Calu3 (cell line): ENCODE measurements around the gene CLIC5. TPM values are rescaled to one million over a fixed set of nuclear protein-coding genes. Genes with fewer than 3 reads are reported as not detected.

Source experiments
- BruUV-seq: library from RNA; stranded (reverse); fragments of 400-500 nt; replicated peaks from 2 replicates; lab custom pipeline; 2021; lab: Mats Ljungman, UMichigan
- CTCF ChIA-PET: fragments of 300-600 bp; sonication (Branson Sonifier 250); formaldehyde crosslinking; loops from one replicate; lab custom pipeline; 2022; ENCODE audit warnings: antibody characterized with exemption; lab: Charles Lee
- DNase-seq: peaks from one replicate; pipeline ENCODE4 v3.0.0; 2022
- H3K27ac Mint-ChIP-seq: one replicate; pipeline ENCODE4 v1.8.0; 2022; ENCODE audit warnings: mixed read lengths; ENCODE audit not compliant: unreplicated experiment
- H3K27me3 Mint-ChIP-seq: one replicate; pipeline ENCODE4 v1.8.0; 2022; ENCODE audit warnings: mixed read lengths; ENCODE audit not compliant: unreplicated experiment
- H3K36me3 Mint-ChIP-seq: one replicate; pipeline ENCODE4 v1.8.0; 2022; ENCODE audit warnings: mild to moderate bottlenecking, moderate library complexity, mixed read lengths; ENCODE audit not compliant: insufficient read depth, unreplicated experiment
- H3K4me1 Mint-ChIP-seq: one replicate; pipeline ENCODE4 v1.8.0; 2022; ENCODE audit warnings: mild to moderate bottlenecking, low read depth, mixed read lengths; ENCODE audit not compliant: unreplicated experiment
- H3K4me3 Mint-ChIP-seq: one replicate; pipeline ENCODE4 v1.8.0; 2022; ENCODE audit warnings: mild to moderate bottlenecking, low read depth, moderate library complexity, mixed read lengths; ENCODE audit not compliant: unreplicated experiment
- H3K9me3 Mint-ChIP-seq: one replicate; pipeline ENCODE4 v1.8.0; 2022; ENCODE audit warnings: low read depth, mixed read lengths; ENCODE audit not compliant: unreplicated experiment
- intact Hi-C: fragments of 100-400 bp; cut with micrococcal nuclease; formaldehyde crosslinking; loops from one replicate; pipeline ENCODE4 v1.10.0; 2022; ENCODE audit not compliant: unreplicated experiment
- total RNA-seq: library from RNA; stranded (reverse); gene quantifications from 2 replicates; pipeline ENCODE4 v1.2.3, GENCODE V29; 2022
- TF ChIP-seq, protein P1 (sequence below): fragments of 200-600 bp; IDR thresholded peaks from one replicate; pipeline ENCODE4 v1.8.0; 2022; ENCODE audit warnings: antibody characterized with exemption; ENCODE audit not compliant: unreplicated experiment

The CLIC5 gene
- total RNA-seq, 1 experiment from 2014 or later: 3.3 TPM

DNA sequence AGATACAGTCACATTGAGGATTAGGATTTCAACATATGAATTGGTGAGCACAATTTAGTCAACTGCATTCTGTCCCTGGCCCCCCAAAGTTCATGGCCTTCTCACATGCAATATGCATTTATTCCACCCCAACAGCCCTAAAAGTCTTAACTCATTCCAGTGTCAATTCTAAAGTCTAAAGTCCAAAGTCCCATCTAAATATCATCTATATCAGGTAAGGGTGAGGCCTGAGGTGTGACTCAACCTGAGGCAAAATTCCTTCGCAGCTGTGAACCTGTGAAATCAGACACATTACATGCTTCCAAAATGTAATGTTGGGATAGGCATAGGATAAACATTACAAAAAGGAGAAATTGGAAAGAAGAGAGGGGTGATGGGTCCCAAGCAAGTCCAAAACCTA lies 27.8 kb downstream of the CLIC5 start:
- CTCF ChIA-PET: no interaction called here
- intact Hi-C loops: no loop called here
- no peaks in the 10 kb centered on the region for H3K27me3 Mint-ChIP-seq
- no peak overlapping the region for H3K4me3 Mint-ChIP-seq
- peaks cover 16% of the 10 kb centered on the region for H3K4me1 Mint-ChIP-seq
- H3K9me3 Mint-ChIP-seq: no peaks in the 10 kb centered on the region
- no peak for DNase-seq
- BruUV-seq: no TSS peak
- TF ChIP-seq, protein P1, sequence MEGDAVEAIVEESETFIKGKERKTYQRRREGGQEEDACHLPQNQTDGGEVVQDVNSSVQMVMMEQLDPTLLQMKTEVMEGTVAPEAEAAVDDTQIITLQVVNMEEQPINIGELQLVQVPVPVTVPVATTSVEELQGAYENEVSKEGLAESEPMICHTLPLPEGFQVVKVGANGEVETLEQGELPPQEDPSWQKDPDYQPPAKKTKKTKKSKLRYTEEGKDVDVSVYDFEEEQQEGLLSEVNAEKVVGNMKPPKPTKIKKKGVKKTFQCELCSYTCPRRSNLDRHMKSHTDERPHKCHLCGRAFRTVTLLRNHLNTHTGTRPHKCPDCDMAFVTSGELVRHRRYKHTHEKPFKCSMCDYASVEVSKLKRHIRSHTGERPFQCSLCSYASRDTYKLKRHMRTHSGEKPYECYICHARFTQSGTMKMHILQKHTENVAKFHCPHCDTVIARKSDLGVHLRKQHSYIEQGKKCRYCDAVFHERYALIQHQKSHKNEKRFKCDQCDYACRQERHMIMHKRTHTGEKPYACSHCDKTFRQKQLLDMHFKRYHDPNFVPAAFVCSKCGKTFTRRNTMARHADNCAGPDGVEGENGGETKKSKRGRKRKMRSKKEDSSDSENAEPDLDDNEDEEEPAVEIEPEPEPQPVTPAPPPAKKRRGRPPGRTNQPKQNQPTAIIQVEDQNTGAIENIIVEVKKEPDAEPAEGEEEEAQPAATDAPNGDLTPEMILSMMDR: no peak
- H3K27ac Mint-ChIP-seq: no peak overlapping the region
- no peaks in the 10 kb centered on the region for H3K36me3 Mint-ChIP-seq

DNA sequence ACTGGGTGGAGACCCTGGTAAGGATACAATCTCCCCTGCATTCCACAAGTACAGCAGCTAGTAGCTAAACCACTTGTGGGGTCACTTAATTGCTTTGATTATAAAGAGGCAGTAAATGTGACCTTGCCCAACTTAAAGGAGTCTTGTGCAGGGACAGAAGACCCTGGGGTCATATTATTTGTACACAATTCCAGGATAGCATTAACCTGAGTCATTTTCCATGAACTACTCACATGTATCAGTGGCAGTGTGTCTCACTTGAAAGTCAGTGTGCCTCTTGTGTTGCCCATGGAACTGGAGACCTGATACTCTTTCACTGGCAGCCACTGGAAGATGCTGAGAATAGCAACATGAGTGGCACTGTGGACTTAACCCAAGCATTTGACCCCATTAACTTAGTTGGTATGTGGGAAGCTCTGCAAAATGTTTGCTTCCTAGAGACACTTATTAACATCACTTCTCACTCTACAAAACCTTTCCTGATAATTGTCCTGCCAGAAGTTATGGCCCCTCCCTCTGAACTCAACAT lies 28.9 kb downstream of the CLIC5 start:
- no peaks in the 10 kb centered on the region for H3K9me3 Mint-ChIP-seq
- TF ChIP-seq, protein P1: no peak
- no peak for DNase-seq
- intact Hi-C loops: no loop called here
- no peaks in the 10 kb centered on the region for H3K36me3 Mint-ChIP-seq
- no peaks in the 10 kb centered on the region for H3K27me3 Mint-ChIP-seq
- BruUV-seq: no TSS peak
- H3K4me1 Mint-ChIP-seq: peaks cover 16% of the 10 kb centered on the region
- no peak overlapping the region for H3K4me3 Mint-ChIP-seq
- CTCF ChIA-PET: no interaction called here
- H3K27ac Mint-ChIP-seq: no peak overlapping the region

DNA sequence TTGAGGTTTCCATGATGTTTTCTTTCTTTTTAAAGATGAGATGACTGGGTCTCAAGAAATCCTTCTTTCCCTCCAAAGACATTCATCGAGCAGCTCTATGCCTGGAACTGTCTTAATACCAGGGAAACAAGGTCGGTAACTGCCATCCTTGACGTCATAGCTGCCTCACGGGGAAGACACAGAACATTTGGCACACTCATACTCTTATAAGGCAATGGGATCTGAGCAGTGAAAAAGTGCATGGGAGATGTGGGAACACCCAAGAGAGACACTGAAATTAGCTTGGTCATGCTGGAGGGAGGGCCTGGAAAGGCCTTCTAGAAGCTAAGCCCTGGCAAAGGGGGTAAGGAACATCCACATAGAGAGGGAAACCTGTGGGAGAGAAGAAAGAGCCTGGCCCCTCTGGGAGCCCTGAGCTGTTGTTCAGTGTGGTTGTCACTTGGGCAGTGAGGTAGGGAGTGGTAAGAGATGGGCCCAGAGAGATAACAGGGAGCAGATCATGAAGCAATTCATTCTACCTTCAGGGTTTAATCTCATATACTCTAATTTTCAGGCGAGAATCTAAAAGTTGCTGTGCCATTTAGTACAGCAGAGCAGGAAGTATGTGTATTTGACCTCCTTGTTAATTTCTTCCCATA lies 30.8 kb downstream of the CLIC5 start:
- peaks cover 16% of the 10 kb centered on the region for H3K4me1 Mint-ChIP-seq
- TF ChIP-seq, protein P1: no peak
- CTCF ChIA-PET: no interaction called here
- H3K36me3 Mint-ChIP-seq: no peaks in the 10 kb centered on the region
- H3K27me3 Mint-ChIP-seq: no peaks in the 10 kb centered on the region
- DNase-seq: no peak
- BruUV-seq: no TSS peak
- intact Hi-C loops: no loop called here
- no peak overlapping the region for H3K4me3 Mint-ChIP-seq
- H3K9me3 Mint-ChIP-seq: no peaks in the 10 kb centered on the region
- H3K27ac Mint-ChIP-seq: no peak overlapping the region

DNA sequence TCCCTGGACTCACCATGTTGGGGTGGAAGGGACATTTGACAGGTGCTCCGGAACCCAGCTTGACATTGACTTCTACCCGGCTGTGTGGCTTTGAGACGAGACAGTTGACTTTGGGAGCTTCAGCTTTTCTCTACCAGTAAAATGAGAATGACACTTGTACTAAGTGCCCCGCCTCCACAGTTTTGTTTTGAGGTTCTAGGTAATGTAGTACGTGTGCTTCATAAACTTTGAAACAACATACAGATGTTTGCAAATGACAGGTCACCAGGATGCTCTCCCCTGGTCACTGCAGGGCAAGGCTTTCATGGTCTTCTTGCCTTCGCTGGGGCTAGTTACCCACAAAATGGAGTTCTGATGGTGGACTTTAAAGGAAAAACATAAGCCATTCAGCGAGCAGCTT lies 31.3 kb downstream of the CLIC5 start:
- Mint-ChIP-seq H3K4me1 (peaks cover 16% of the 10 kb centered on the region), H3K27me3 (no peaks in the 10 kb centered on the region), H3K36me3 (no peaks in the 10 kb centered on the region), H3K4me3 (no peak overlapping the region), H3K9me3 (no peaks in the 10 kb centered on the region), H3K27ac (no peak overlapping the region)
- no peak for DNase-seq
- intact Hi-C loops: no loop called here
- BruUV-seq: no TSS peak
- CTCF ChIA-PET: no interaction called here
- TF ChIP-seq, protein P1: no peak
